CD4-positive, alpha-beta T cell treated with Interleukin-1 beta for 1 hour (primary cell): ENCODE data around the gene NPSR1.
"Not testable (repeated sequence)": the region's sequence is repeated elsewhere in the genome, so short reads cannot be mapped to it uniquely, and the experiment has no call there.

Source experiments
- DNase-seq, 2 donors: peaks; one replicate each; pipeline ENCODE4 v3.0.0-alpha.2; 2020 to 2022

Gene NPSR1, protein sequence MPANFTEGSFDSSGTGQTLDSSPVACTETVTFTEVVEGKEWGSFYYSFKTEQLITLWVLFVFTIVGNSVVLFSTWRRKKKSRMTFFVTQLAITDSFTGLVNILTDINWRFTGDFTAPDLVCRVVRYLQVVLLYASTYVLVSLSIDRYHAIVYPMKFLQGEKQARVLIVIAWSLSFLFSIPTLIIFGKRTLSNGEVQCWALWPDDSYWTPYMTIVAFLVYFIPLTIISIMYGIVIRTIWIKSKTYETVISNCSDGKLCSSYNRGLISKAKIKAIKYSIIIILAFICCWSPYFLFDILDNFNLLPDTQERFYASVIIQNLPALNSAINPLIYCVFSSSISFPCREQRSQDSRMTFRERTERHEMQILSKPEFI

DNA sequence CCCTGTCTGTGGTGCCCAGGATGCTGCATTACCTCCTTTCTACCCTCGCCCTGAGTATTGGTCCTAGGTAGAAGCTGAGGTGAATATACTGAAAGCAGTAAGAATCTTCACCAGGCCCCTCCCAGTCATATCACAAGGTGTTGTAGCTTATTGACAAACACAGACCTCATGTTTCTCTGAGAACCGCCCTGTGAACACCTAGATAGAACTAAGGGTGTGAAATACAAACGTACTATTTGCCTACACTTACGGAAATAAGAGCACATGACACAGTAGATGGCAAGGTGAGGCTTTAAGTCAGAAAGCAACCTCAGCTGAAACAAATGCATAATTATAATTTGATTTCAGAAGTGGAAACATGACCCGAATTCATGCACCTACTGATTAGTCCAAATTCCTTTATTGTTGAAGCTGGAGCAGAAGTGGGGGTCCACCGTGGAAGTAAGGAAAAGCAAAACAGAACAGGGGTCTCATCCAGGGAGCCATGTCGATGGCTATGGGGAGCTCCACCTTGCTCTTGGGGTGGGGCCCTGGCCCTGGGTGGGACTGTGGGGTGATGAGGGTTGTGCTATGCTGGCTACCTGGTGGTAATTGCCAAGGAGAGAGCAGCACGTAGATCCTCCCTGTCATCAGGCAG is at the start of gene NPSR1:
Gene NPSR1 (plus strand): TSS at position 587 of the 637 bp plus-strand sequence. CDS start 195 bp downstream, outside the sequence.
- DNase-seq = no peak

DNA sequence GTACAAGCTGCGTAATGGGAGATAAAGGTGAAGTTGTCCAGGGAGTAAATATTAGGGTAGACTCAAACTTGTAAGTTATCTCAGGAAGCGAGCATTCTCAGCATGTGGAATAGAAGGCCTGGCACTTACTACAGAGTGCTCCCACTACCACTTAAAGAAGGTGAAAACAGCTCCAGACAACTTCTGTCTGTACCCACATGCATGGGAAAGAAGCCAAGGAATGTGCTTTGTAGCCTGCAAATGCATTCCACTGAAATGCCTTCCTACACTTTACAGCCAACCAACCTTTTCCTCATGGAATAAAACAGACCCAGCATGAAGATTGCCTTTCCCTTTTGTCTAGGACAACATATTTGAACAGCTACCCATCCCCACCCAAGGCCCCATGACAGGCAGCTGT is 45.4 kb upstream of the NPSR1 start:
- no peak for DNase-seq

DNA sequence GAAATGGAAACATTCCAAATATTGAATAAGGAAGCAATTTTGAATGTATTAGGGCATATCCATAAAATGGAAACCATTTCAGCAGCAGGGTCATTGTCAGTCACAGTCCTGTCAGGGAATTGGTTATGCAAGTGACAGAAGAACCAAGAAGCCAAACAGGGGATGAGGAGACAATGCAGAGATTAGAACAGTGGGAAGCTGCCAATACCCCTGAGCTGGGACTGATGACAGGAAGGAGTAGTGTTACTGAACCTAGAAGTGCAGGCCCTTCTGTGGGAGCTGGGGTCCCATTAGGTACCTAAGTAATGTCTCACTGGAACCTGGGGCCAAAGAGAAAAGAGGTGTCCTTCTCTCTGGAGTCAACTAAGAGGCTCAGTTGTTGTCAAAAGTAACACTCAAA is 37.6 kb upstream of the NPSR1 start:
- DNase-seq = no peak

DNA sequence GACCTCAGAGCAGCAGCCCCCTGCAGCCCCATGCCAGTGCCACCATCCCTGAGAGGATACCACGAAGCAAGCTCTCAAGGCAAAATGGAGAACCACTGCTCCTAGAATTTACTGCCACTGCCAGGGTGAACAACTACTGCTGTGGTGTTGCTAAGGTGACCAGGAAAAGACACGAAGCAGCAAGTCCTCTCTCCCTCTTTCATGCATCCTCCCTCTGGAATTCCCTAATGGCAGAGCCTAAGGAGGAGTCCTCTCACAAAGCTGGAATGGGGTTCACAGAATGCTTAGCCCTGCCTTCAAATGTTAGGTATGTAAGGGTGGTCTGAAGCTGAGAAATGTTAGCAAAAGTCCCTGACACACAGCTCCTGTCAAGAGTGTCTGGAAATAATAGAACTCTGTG is 35.8 kb upstream of the NPSR1 start:
- DNase-seq = no peak

DNA sequence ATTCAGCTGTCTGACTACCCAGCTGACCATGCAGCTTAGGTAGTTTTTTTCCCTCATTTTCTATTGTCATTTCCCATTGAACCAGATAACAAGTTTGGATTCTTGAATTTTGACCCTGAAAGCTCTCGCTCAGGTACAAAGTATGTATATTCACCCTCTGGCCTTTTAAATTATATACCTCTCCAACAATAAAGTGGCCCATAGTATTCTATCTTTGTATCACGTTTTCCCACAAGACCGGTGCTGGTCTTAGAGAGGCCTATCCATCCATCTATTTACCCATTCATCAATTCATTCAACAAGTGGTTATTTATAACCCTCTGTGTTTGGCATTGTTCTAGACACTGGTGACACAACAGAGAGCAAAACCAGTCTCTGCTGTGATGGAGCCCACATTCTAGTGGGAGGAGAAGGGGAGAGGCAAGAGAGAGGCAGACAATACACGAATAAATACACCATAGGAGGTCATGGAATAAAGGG is 35.2 kb upstream of the NPSR1 start:
- no peak for DNase-seq

DNA sequence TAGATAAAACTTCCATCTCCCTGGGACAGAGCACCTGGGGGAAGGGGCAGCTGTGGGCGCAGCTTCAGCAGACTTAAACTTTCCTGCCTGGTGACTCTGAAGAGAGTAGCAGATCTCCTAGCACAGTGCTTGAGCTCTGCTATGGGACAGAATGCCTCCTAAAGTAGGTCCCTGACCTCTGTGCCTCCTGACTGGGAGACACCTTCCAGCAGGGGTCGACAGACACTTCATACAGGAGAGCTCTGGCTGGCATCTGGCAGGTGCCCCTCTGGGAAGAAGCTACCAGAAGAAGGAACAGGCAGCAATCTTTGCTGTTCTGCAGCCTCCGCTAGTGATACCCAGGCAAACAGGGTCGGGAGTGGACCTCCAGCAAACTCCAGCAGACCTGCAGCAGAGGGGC is 29.4 kb upstream of the NPSR1 start:
- not testable (repeated sequence) for DNase-seq

DNA sequence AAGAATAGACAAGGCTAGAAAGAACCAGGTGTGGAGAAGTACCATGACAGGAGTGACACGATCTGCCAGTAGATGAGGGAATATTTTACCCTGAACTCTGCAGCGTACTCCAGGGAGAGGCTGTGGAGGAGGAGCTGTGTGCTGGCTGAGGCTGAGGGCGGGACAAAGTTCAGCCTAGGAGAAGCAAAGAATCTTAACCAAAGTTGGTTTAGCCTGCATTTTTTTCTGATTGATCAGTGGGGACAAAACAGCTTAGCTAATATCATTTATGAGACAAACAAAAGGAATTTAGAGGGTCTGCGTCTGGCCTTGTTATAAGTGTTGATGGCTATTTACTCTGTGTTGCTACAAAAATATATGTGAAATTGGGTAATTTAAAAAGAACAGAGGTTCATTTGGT is 5.2 kb upstream of the NPSR1 start:
- DNase-seq = no peak

DNA sequence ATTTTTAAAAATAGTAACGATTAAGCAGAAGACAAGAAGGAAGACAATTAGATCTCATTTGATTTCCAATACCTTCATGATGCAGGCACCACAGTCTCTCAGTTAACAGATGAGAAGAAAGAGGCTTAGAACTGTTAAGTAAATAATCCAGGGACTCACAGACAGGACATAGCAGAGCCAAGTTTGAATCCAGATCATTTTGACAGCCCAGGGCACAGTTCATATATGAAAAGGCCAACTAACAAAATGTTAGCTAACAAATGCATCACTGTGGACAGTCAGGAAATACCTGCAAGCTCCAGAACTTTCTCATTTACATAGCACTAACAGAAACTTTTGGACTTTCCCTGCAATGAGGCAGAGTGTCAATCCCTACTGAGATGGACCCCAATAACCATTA is 4.2 kb upstream of the NPSR1 start:
- no peak for DNase-seq

DNA sequence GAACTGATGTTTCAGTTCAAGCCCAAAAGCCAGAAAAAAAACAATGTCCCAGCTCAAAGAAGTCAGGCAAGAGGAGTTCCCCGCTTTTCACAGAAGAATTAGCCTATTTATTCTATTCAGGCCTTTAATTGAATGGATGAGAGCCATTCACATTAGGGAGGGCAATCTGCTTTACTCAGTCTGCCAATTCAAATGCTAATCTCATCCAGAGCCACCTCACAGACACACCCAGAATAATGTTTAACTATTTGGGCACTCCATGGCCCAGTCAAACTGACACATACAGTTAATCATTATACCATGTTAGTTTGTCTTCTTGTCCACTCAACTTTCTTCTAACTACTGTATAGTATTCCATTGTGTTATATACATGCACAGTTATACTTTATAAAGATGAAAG is 2.6 kb upstream of the NPSR1 start:
- no peak for DNase-seq

DNA sequence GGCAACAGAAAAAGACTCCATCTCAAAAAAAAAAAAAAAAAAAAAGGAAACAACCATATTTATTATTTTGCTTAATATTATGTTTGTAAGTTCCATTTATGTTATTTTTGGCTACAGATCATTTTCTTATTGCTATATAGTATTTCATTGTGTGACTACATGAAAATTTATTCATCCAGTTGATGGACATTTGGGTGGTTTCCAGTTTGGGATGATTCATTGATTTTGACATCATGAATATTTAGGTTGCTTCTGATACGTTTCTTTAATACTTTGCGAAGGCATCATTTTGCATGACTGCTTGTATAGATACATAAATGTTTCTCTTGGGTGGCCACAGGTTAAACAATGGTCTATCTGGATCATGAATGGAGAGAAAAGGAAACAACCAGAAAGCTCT is 2.0 kb upstream of the NPSR1 start:
- no peak for DNase-seq

DNA sequence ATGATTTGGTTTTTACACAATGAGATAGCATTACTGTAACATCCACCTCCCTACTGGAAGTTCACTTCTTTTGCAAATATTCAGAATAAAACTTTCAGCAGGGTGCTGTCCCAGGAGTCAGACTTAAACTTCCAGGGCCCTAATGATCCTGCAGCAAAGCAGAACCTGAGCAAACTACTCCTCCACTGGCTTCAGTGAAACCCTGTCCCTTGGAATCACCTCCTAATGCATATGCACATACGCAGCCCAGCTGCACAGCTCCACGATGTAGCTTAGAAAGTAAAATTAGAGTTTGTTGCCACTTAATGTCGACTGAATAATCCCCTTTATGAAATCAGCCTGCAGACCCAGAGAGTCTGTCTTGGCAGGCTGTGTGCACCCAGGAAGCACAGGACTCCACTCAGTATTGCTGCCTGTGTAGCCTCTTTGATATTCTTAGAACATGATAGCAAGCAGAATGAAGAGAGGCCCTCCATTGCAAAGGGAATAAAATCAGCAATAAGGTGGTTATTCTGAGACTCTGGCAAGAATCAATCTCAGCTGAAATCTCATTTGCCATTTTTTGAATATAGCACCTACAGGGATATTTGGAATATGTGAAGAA is 1.6 kb downstream of the NPSR1 start:
- DNase-seq = no peak

DNA sequence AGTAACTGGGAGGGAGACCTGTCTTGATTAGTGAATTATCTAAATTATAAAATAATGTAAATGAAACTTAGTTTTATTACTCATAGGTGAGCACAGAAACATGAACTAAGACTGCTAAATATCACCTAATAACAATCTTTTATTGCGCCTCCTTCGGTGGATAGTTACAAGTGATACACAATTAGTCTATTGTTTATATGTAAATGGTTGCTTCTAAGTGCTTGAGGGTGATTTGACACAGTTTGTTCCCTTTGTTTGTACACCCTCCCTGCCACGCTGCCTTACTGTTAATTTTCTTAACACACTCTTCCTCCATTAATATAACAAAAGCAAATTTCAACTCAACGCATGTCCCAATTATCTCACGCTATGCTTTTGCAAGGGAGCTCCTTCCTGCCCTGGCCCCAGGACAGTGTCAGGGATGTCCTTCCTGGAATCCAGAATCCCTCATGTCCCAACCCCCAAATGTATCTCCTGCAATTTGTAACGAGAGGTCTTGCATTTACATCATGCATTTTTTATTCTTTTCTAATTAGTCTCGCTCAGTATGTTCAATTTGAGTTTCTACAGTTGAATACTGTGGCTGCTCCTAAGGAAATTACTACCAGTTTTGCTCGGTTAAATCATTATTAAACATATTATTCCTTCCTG is 4.2 kb downstream of the NPSR1 start:
- no peak for DNase-seq

DNA sequence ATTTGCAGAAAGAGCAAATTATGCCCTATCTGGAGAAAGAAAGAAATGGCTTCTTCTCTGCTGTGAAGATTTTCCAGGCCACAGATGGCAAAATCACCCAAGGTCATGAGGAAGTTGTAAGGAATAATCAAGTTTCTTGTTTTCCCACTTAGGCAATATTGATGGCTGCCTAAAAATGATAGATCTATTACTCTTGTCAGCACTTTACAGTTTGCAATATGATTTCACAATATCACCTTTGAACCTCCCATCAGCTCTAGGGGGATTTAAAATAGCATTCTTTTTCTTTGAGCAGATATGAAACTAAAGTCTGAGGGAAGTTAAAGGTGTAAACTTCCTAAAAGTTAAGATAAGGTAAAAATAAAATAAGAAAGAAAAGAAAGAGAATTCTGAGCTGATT is 6.7 kb downstream of the NPSR1 start:
- DNase-seq = no peak

DNA sequence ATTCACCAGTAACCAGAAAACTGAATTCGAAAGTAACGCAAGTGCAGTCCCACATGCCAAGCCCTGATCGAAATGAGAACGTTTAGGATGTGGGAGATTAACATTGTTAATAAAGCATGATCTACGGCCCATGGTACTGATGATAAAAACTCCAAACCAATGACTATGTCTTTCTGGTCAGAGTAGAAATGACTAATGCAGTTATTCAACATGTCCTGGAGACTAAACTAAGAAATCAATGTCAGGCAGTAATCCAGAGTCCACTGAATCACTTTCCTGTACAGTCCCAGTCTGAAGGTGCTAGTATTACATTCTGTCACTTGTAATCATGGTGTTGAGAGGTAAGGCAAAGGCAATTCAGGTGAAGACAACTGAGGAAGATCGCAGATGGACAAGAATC is 14.4 kb downstream of the NPSR1 start:
- no peak for DNase-seq

DNA sequence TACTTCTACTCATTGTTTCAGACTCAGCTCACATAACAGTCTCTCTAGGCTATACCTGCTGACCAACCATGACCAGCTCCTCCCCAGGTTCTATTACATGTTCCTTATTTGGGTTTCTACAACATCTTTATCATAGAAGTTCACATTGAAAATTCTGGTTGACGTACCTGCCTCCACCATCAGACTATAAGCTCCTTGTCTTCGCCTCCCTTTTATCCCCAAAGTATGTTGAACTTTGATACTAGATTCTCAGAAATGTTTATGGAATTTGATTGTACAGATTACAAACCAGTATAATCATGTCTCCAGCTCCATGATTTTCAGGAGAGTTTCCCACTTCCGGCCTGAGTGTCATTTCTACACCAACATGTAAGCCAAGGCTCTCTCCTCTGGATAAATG is 15.0 kb downstream of the NPSR1 start:
- no peak for DNase-seq

DNA sequence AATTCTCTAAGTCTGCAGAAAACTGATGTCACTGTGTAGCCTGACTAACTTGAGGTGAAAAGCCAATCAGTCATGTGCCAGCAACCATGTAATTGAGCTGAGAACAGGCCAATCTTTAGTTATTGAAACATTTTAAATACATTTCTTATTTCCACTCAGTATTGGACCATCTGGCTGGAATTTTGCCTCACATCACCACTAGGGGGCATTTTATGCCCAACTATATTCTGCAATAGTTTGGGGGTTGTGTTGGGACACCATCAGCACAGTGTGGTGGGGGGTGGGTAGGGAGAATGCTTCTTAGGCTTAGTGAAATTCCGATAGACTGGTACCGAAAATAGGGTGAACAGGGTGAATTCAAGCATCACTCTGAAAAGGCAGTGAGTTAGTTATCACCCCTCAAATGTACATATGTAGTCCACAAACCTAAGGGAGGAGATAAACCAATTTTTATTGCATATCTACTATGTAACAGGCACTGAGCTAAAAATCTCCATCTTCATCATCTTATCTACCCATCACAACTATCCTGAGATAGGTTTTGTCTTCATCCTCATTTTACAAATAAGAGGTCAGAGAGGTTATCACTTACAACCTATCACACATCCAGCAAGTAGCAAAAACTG is 17.8 kb downstream of the NPSR1 start:
- peak in 1 of 2 donors; percentile 30 for DNase-seq

DNA sequence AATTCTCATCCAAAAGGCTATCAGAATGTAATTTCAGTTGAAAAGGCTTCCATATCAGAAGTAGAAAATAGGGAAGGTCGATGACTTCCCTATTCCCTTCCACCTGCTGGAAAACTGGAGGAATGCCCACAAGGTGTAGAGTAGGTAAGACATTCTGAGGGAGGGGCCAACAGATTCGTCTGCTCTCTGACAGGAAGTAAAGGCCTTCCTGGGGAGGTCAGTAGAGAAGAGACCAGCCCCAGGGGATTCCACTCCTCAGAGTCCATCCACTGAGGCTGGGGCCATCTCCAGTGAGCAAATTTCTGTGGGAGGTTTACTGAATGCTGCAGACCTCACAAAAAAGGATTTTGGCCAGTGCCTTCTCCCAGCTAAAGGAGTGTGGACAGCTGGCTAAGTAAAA is 19.5 kb downstream of the NPSR1 start:
- DNase-seq = no peak

DNA sequence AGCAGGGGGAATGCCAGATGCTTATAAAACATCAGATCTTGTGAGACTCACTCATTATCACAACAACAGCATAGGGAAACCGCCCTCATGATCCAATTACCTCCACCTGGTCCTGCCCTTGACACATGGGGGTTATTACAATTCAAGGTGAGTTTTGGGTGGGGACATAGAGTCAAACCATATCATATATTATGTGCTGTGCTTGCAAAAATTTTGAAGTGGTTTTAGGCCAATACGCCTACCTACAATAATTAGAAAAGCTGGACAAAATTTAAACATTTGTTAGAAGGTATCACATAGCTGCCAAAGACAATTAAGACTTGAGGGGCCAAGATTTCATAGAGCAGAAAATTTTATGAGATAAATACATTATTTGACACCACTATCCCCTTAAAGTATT is 29.5 kb downstream of the NPSR1 start:
- DNase-seq = no peak

DNA sequence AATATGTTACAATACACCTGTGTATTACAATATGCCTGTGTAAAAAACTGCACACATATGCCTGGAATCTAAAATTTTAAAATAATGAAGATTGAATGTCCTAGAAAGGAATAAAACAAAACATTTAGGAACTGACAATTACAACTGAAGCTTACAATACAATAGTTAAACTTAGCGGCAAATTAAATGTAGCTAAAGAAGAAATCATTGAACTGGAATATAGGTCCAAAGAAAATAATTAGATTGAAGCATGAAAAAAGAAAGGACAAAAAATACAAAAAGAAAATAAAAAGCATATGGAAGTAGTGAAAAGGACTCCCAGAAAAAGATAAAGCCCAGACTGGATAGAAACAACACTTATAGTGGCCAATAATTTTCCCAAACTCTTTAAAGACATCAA is 38.4 kb downstream of the NPSR1 start:
- no peak for DNase-seq

DNA sequence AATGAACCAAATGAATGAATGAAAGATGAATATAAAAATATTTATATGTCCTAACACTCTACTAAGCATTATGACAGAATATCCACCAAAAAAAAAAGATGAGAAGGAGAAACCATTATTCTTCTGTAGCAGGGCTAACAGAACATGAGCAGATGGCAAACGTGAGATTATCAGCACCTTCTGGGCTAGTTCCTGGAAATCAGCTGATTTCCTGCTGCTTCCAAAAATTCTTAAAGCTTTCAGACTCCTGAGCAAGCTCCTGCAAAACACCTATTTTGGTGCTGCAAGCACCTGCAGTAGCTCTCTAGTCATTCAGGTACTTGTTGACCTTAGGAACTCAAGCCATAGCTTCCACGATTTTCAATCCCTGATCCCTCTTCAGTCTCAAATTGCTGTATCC is 51.8 kb downstream of the NPSR1 start:
- DNase-seq = no peak

DNA sequence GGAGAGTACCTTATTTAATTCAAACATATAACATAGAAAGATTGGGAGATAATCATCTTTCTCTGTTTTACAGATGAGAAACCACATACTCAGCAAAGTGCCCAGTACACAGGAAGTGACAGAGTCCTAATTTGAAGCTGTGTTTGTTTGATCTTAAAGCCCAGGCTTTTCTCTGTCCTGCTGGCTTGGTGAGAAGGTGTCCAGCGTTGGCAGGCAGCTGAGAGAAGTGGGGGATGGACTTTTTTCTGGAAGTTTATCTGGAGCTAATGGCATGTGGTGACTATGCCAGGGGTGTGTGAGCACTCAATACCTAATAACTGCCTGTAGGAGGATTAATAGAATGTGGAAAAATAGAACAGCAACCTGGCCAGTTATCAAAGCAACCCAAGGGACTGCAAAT is 60.8 kb downstream of the NPSR1 start:
- DNase-seq = no peak

DNA sequence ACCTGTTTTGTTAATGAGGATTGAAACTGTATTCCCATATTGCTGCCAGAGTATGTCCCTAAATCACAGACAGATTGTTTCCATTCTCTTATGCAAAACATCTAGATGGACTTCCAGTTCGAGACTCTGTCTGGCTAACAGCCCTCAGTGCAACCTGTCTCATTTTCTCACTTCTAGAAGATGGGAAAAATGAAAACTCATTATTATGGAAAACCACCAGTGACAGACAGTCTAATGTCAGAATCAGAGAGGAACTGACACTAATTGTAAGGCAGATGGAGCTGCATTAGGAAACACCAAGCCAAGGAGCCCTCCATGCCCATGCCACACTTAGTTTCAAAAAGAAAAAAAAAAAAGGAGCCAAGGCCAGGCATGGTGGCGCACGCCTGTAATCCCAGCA is 61.6 kb downstream of the NPSR1 start:
- DNase-seq = no peak

DNA sequence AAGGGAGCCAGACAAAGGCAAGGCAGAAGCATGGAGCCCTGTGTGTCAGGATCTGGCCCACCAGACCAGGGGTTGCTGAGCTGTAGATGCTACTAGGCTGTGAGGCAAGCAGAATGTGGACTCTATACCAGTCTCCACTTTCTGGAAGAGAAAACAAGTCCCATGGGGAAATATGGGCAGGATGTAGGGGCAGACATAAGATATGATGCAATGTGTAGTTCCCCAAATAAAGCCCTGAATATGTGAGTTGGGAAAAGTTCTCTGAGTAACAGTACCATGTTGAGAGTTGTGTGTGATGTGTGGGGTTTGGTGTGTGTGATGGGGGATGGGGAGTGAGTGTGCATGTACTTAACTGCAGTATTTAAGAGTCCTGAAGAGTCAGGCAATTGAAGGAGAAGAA is 62.3 kb downstream of the NPSR1 start:
- DNase-seq = no peak
